ENCODE data around the gene USP50. TPM values are rescaled to one million over a fixed set of nuclear protein-coding genes. Genes with fewer than 3 reads are reported as not detected.
"Not testable (repeated sequence)": the region's sequence is repeated elsewhere in the genome, so short reads cannot be mapped to it uniquely, and the experiment has no call there.

USP50 gene
- total and polyA plus RNA-seq, 2 donors from 2014 or later = 1.1 TPM; not detected in 1

- TF ChIP-seq CTCF (IDR thresholded peaks at IDR 0.05; ENCODE audit: borderline replicate concordance, extremely low read depth, insufficient read depth) = no peak
- DNase-seq (no peak), FAIRE-seq (no peak)
- Histone ChIP-seq H3K27ac (ENCODE audit: low read depth in 2 of 2, low read length in 2 of 2) (no peak overlapping the region), H3K4me1 (ENCODE audit: control insufficient read depth in 2 of 3, insufficient read depth in 2 of 3, low read depth in 1 of 3, low read length in 3 of 3) (no peaks in the 10 kb centered on the region), H3K9me3 (ENCODE audit: control insufficient read depth in 2 of 3, insufficient read depth in 1 of 3, low read length in 3 of 3) (no peaks in the 10 kb centered on the region), H3K4me3 (ENCODE audit: low read length in 3 of 3) (no peak overlapping the region), H3K9ac (ENCODE audit: low read length in 3 of 3) (no peak overlapping the region), H3K36me3 (ENCODE audit: control insufficient read depth in 2 of 3, insufficient read depth in 3 of 3, low read length in 3 of 3) (peaks cover 5 to 44% (median 19%) of the 10 kb centered on the region in 3 donors), H3K27me3 (ENCODE audit: control insufficient read depth, insufficient read depth, low read length) (no peaks in the 10 kb centered on the region)
- intact Hi-C loops (cut with DNase I) = no loop called here
Observed at GRCh38 chr15:50500352-50500751, 46.1 kb downstream of the USP50 start.

GRCh38 chr15:50496692-50497091 is 49.8 kb downstream of the USP50 start:
- Histone ChIP-seq H3K27ac (ENCODE audit: low read depth in 2 of 2, low read length in 2 of 2) (no peak overlapping the region), H3K9me3 (ENCODE audit: control insufficient read depth in 2 of 3, insufficient read depth in 1 of 3, low read length in 3 of 3) (no peaks in the 10 kb centered on the region), H3K9ac (ENCODE audit: low read length in 3 of 3) (no peak overlapping the region), H3K36me3 (ENCODE audit: control insufficient read depth in 2 of 3, insufficient read depth in 3 of 3, low read length in 3 of 3) (peaks cover 7 to 69% (median 28%) of the 10 kb centered on the region in 3 donors), H3K4me3 (ENCODE audit: low read length in 3 of 3) (no peak overlapping the region), H3K27me3 (ENCODE audit: control insufficient read depth, insufficient read depth, low read length) (no peaks in the 10 kb centered on the region), H3K4me1 (ENCODE audit: control insufficient read depth in 2 of 3, insufficient read depth in 2 of 3, low read depth in 1 of 3, low read length in 3 of 3) (no peaks in the 10 kb centered on the region)
- intact Hi-C loops (cut with DNase I) = no loop called here
- no peak for DNase-seq
- no peak for FAIRE-seq
- TF ChIP-seq CTCF (IDR thresholded peaks at IDR 0.05; ENCODE audit: borderline replicate concordance, extremely low read depth, insufficient read depth) = no peak

GRCh38 chr15:50494547-50494946 is 51.9 kb downstream of the USP50 start:
- intact Hi-C loops (cut with DNase I); H3K27ac ChIP-seq (ENCODE audit: low read depth in 2 of 2, low read length in 2 of 2); H3K9ac ChIP-seq (ENCODE audit: low read length in 3 of 3); DNase-seq; H3K27me3 ChIP-seq (ENCODE audit: control insufficient read depth, insufficient read depth, low read length); H3K9me3 ChIP-seq (ENCODE audit: control insufficient read depth in 2 of 3, insufficient read depth in 1 of 3, low read length in 3 of 3); FAIRE-seq; H3K4me1 ChIP-seq (ENCODE audit: control insufficient read depth in 2 of 3, insufficient read depth in 2 of 3, low read depth in 1 of 3, low read length in 3 of 3); H3K4me3 ChIP-seq (ENCODE audit: low read length in 3 of 3): not testable (repeated sequence)
- H3K36me3 ChIP-seq (ENCODE audit: control insufficient read depth in 2 of 3, insufficient read depth in 3 of 3, low read length in 3 of 3) = peaks cover 7 to 70% (median 32%) of the 10 kb centered on the region in 3 donors

- Histone ChIP-seq H3K27me3 (ENCODE audit: control insufficient read depth, insufficient read depth, low read length) (no peaks in the 10 kb centered on the region), H3K27ac (ENCODE audit: low read depth in 2 of 2, low read length in 2 of 2) (no peak overlapping the region), H3K9ac (ENCODE audit: low read length in 3 of 3) (no peak overlapping the region), H3K36me3 (ENCODE audit: control insufficient read depth in 2 of 3, insufficient read depth in 3 of 3, low read length in 3 of 3) (peaks cover 7 to 61% (median 27%) of the 10 kb centered on the region in 3 donors), H3K4me3 (ENCODE audit: low read length in 3 of 3) (no peak overlapping the region), H3K4me1 (ENCODE audit: control insufficient read depth in 2 of 3, insufficient read depth in 2 of 3, low read depth in 1 of 3, low read length in 3 of 3) (no peaks in the 10 kb centered on the region), H3K9me3 (ENCODE audit: control insufficient read depth in 2 of 3, insufficient read depth in 1 of 3, low read length in 3 of 3) (no peaks in the 10 kb centered on the region)
- DNase-seq (no peak), FAIRE-seq (no peak)
- no peak for TF ChIP-seq CTCF (IDR thresholded peaks at IDR 0.05; ENCODE audit: borderline replicate concordance, extremely low read depth, insufficient read depth)
- intact Hi-C loops (cut with DNase I) = no loop called here
Observed at GRCh38 chr15:50493625-50494024, 52.8 kb downstream of the USP50 start.
